ENCODE data around the gene APOA1.

Gene APOA1

GRCh38 chr11:116825854-116826750 lies 11.3 kb downstream of the APOA1 start:
- no peak for TF ChIP-seq FOXP2 (optimal IDR thresholded peaks at IDR 0.05; ENCODE audit: borderline replicate concordance, extremely low read depth, extremely low read length, insufficient read depth)
- TF ChIP-seq TAF1 (IDR thresholded peaks at IDR 0.05; ENCODE audit: borderline replicate concordance, insufficient read depth, low read length): no peak
- no peak for TF ChIP-seq POLR2AphosphoS5 (IDR thresholded peaks at IDR 0.05; ENCODE audit: low read depth, low read length)
- no peak for TF ChIP-seq REST (IDR thresholded peaks at IDR 0.05; ENCODE audit: insufficient read depth in 1 of 2, low read depth in 2 of 2, low read length in 2 of 2)
- no peak for TF ChIP-seq SIN3A (IDR thresholded peaks at IDR 0.05; ENCODE audit: borderline replicate concordance, insufficient read depth, low read length)

- TF ChIP-seq FOXP2 (optimal IDR thresholded peaks at IDR 0.05; ENCODE audit: borderline replicate concordance, extremely low read depth, extremely low read length, insufficient read depth) (no peak), SIN3A (IDR thresholded peaks at IDR 0.05; ENCODE audit: borderline replicate concordance, insufficient read depth, low read length) (no peak), REST (IDR thresholded peaks at IDR 0.05; ENCODE audit: insufficient read depth in 1 of 2, low read depth in 2 of 2, low read length in 2 of 2) (no peak), POLR2AphosphoS5 (IDR thresholded peaks at IDR 0.05; ENCODE audit: low read depth, low read length) (no peak), TAF1 (IDR thresholded peaks at IDR 0.05; ENCODE audit: borderline replicate concordance, insufficient read depth, low read length) (no peak)
Observed at GRCh38 chr11:116825434-116825833, 12.0 kb downstream of the APOA1 start.

- TF ChIP-seq REST (IDR thresholded peaks at IDR 0.05; ENCODE audit: insufficient read depth in 1 of 2, low read depth in 2 of 2, low read length in 2 of 2) (no peak), FOXP2 (optimal IDR thresholded peaks at IDR 0.05; ENCODE audit: borderline replicate concordance, extremely low read depth, extremely low read length, insufficient read depth) (no peak), POLR2AphosphoS5 (IDR thresholded peaks at IDR 0.05; ENCODE audit: low read depth, low read length) (no peak), TAF1 (IDR thresholded peaks at IDR 0.05; ENCODE audit: borderline replicate concordance, insufficient read depth, low read length) (no peak), SIN3A (IDR thresholded peaks at IDR 0.05; ENCODE audit: borderline replicate concordance, insufficient read depth, low read length) (no peak)
Observed at GRCh38 chr11:116823031-116823843, 14.2 kb downstream of the APOA1 start, which contains the start of gene APOA4. TSS of gene APOA4 (minus strand) at chr11:116823304. CDS start at chr11:116823191, 113 bp downstream.

- no peak for TF ChIP-seq POLR2AphosphoS5 (IDR thresholded peaks at IDR 0.05; ENCODE audit: low read depth, low read length)
- no peak for TF ChIP-seq REST (IDR thresholded peaks at IDR 0.05; ENCODE audit: insufficient read depth in 1 of 2, low read depth in 2 of 2, low read length in 2 of 2)
- TF ChIP-seq TAF1 (IDR thresholded peaks at IDR 0.05; ENCODE audit: borderline replicate concordance, insufficient read depth, low read length): no peak
- no peak for TF ChIP-seq FOXP2 (optimal IDR thresholded peaks at IDR 0.05; ENCODE audit: borderline replicate concordance, extremely low read depth, extremely low read length, insufficient read depth)
- no peak for TF ChIP-seq SIN3A (IDR thresholded peaks at IDR 0.05; ENCODE audit: borderline replicate concordance, insufficient read depth, low read length)
Observed at GRCh38 chr11:116822575-116822974, 14.8 kb downstream of the APOA1 start.

Measured in PFSK-1 (cell line).